ENCODE measurements around the gene KLHL40. TPM values are rescaled to one million over a fixed set of nuclear protein-coding genes. Genes with fewer than 3 reads are reported as not detected.
A peak's percentile ranks its signal among the peaks of the same experiment; 100 is the strongest.

The KLHL40 gene
- not detected for polyA plus RNA-seq (2013, experiment 1 of 2)
- not detected for polyA plus RNA-seq (2013, experiment 2 of 2)

GRCh38 chr3:42685363-42685881, at the start of gene KLHL40:
KLHL40 (plus strand) TSS chr3:42685537; CDS start chr3:42685619, 82 bp downstream.
- Histone ChIP-seq H3K4me1 (ENCODE audit: control insufficient read depth in 2 of 2, insufficient read depth in 1 of 2, low read depth in 1 of 2, low read length in 2 of 2) (peaks cover 0 to 11% of the 10 kb centered on the region in 2 donors), H2BK5ac (ENCODE audit: low read length) (peak within 1 kb of the TSS; percentile 49), H3K27ac (replicated peaks; ENCODE audit: low read length) (no peak within 1 kb of the TSS), H3K27me3 (ENCODE audit: control insufficient read depth in 3 of 3, insufficient read depth in 3 of 3, low read depth in 1 of 3, low read length in 3 of 3) (peaks cover 0 to 7% (median 0%) of the 10 kb centered on the region in 3 experiments), H3K14ac (ENCODE audit: low read length) (peak within 1 kb of the TSS; percentile 96), H2AK5ac (ENCODE audit: low read depth, low read length) (no peak within 1 kb of the TSS), H2BK15ac (ENCODE audit: low read length) (no peak within 1 kb of the TSS), H3K4me2 (ENCODE audit: insufficient read depth, low read length, poor library complexity, severe bottlenecking) (no peak within 1 kb of the TSS), H3K4ac (ENCODE audit: low read length) (peak within 1 kb of the TSS; percentile 38), H4K91ac (ENCODE audit: low read depth, low read length, poor library complexity) (peak within 1 kb of the TSS; percentile 74), H3K79me1 (ENCODE audit: low read depth, low read length) (no peaks in the 10 kb centered on the region), H3K23ac (ENCODE audit: low read depth, low read length, poor library complexity) (peak within 1 kb of the TSS; percentile 77), H3K9me3 (replicated peaks in 1 of 2; ENCODE audit: control insufficient read depth in 2 of 2, insufficient read depth in 1 of 2, low read depth in 1 of 2, low read length in 2 of 2) (no peaks in the 10 kb centered on the region), H3K36me3 (replicated peaks in 1 of 2; ENCODE audit: control insufficient read depth in 2 of 2, insufficient read depth in 2 of 2, low read length in 2 of 2) (no peaks in the 10 kb centered on the region), H2AFZ (ENCODE audit: low read length) (no peak within 1 kb of the TSS), H3K18ac (ENCODE audit: low read length) (peak within 1 kb of the TSS; percentile 53), H4K8ac (ENCODE audit: low read depth, low read length) (no peak within 1 kb of the TSS), H3K9ac (ENCODE audit: low read depth, low read length, poor library complexity) (no peak within 1 kb of the TSS), H2BK12ac (ENCODE audit: low read length) (peak within 1 kb of the TSS; percentile 46), H2BK120ac (ENCODE audit: low read depth, low read length) (peak within 1 kb of the TSS; percentile 7), H3K4me3 (ENCODE audit: low read length in 2 of 2) (peak within 1 kb of the TSS in 1 of 2 donors; percentile 16)
- WGBS, 2 donors (ENCODE audit: extremely low coverage in 2 of 2, insufficient read length in 2 of 2, insufficient replicate concordance in 1 of 2) = no CpG with 5 or more reads among the region's 34 CpGs
- no peak for DNase-seq (ENCODE audit: low spot score)

GRCh38 chr3:42637001-42637400, 48.3 kb upstream of the KLHL40 start:
- Histone ChIP-seq H2AK5ac (ENCODE audit: low read depth, low read length) (no peak overlapping the region), H2BK5ac (ENCODE audit: low read length) (no peak overlapping the region), H2BK15ac (ENCODE audit: low read length) (no peak overlapping the region), H3K18ac (ENCODE audit: low read length) (no peak overlapping the region), H4K8ac (ENCODE audit: low read depth, low read length) (no peak overlapping the region), H3K4me2 (ENCODE audit: insufficient read depth, low read length, poor library complexity, severe bottlenecking) (no peak overlapping the region), H3K27ac (replicated peaks; ENCODE audit: low read length) (no peak overlapping the region), H4K91ac (ENCODE audit: low read depth, low read length, poor library complexity) (no peak overlapping the region), H3K4me3 (ENCODE audit: low read length in 2 of 2) (no peak overlapping the region), H3K27me3 (ENCODE audit: control insufficient read depth in 3 of 3, insufficient read depth in 3 of 3, low read depth in 1 of 3, low read length in 3 of 3) (no peaks in the 10 kb centered on the region), H3K23ac (ENCODE audit: low read depth, low read length, poor library complexity) (no peak overlapping the region), H3K36me3 (replicated peaks in 1 of 2; ENCODE audit: control insufficient read depth in 2 of 2, insufficient read depth in 2 of 2, low read length in 2 of 2) (peaks cover 48 to 99% of the 10 kb centered on the region in 2 donors), H3K4me1 (ENCODE audit: control insufficient read depth in 2 of 2, insufficient read depth in 1 of 2, low read depth in 1 of 2, low read length in 2 of 2) (no peaks in the 10 kb centered on the region), H3K14ac (ENCODE audit: low read length) (no peak overlapping the region), H2AFZ (ENCODE audit: low read length) (no peak overlapping the region), H2BK120ac (ENCODE audit: low read depth, low read length) (no peak overlapping the region), H3K9ac (ENCODE audit: low read depth, low read length, poor library complexity) (no peak overlapping the region), H2BK12ac (ENCODE audit: low read length) (no peak overlapping the region), H3K79me1 (ENCODE audit: low read depth, low read length) (peaks cover 4% of the 10 kb centered on the region), H3K4ac (ENCODE audit: low read length) (no peak overlapping the region), H3K9me3 (replicated peaks in 1 of 2; ENCODE audit: control insufficient read depth in 2 of 2, insufficient read depth in 1 of 2, low read depth in 1 of 2, low read length in 2 of 2) (no peaks in the 10 kb centered on the region)
- WGBS, 2 donors (ENCODE audit: extremely low coverage in 2 of 2, insufficient read length in 2 of 2, insufficient replicate concordance in 1 of 2) = no CpG with 5 or more reads among the region's 6 CpGs
- DNase-seq (ENCODE audit: low spot score) = no peak

GRCh38 chr3:42638339-42638842, 46.9 kb upstream of the KLHL40 start:
- H3K14ac ChIP-seq (ENCODE audit: low read length) = no peak overlapping the region
- H3K4me3 ChIP-seq (ENCODE audit: low read length in 2 of 2) = no peak overlapping the region
- H2AK5ac ChIP-seq (ENCODE audit: low read depth, low read length) = no peak overlapping the region
- no peak for DNase-seq (ENCODE audit: low spot score)
- H3K23ac ChIP-seq (ENCODE audit: low read depth, low read length, poor library complexity) = no peak overlapping the region
- no peak overlapping the region for H3K4me2 ChIP-seq (ENCODE audit: insufficient read depth, low read length, poor library complexity, severe bottlenecking)
- H3K27ac ChIP-seq (replicated peaks; ENCODE audit: low read length) = no peak overlapping the region
- no peak overlapping the region for H4K91ac ChIP-seq (ENCODE audit: low read depth, low read length, poor library complexity)
- no peak overlapping the region for H3K18ac ChIP-seq (ENCODE audit: low read length)
- H2BK15ac ChIP-seq (ENCODE audit: low read length) = no peak overlapping the region
- no peak overlapping the region for H4K8ac ChIP-seq (ENCODE audit: low read depth, low read length)
- H3K79me1 ChIP-seq (ENCODE audit: low read depth, low read length) = peaks cover 4% of the 10 kb centered on the region
- H3K9ac ChIP-seq (ENCODE audit: low read depth, low read length, poor library complexity) = no peak overlapping the region
- peaks cover 51 to 99% of the 10 kb centered on the region in 2 donors for H3K36me3 ChIP-seq (replicated peaks in 1 of 2; ENCODE audit: control insufficient read depth in 2 of 2, insufficient read depth in 2 of 2, low read length in 2 of 2)
- no peak overlapping the region for H2BK120ac ChIP-seq (ENCODE audit: low read depth, low read length)
- no peaks in the 10 kb centered on the region for H3K27me3 ChIP-seq (ENCODE audit: control insufficient read depth in 3 of 3, insufficient read depth in 3 of 3, low read depth in 1 of 3, low read length in 3 of 3)
- H2BK5ac ChIP-seq (ENCODE audit: low read length) = no peak overlapping the region
- H3K9me3 ChIP-seq (replicated peaks in 1 of 2; ENCODE audit: control insufficient read depth in 2 of 2, insufficient read depth in 1 of 2, low read depth in 1 of 2, low read length in 2 of 2) = no peaks in the 10 kb centered on the region
- no peak overlapping the region for H2AFZ ChIP-seq (ENCODE audit: low read length)
- no CpG with 5 or more reads among the region's 6 CpGs for WGBS, 2 donors (ENCODE audit: extremely low coverage in 2 of 2, insufficient read length in 2 of 2, insufficient replicate concordance in 1 of 2)
- H2BK12ac ChIP-seq (ENCODE audit: low read length) = no peak overlapping the region
- H3K4me1 ChIP-seq (ENCODE audit: control insufficient read depth in 2 of 2, insufficient read depth in 1 of 2, low read depth in 1 of 2, low read length in 2 of 2) = no peaks in the 10 kb centered on the region
- H3K4ac ChIP-seq (ENCODE audit: low read length) = no peak overlapping the region

GRCh38 chr3:42639192-42639591, 46.1 kb upstream of the KLHL40 start:
- Histone ChIP-seq H3K4me1 (ENCODE audit: control insufficient read depth in 2 of 2, insufficient read depth in 1 of 2, low read depth in 1 of 2, low read length in 2 of 2) (no peaks in the 10 kb centered on the region), H3K4ac (ENCODE audit: low read length) (no peak overlapping the region), H3K9me3 (replicated peaks in 1 of 2; ENCODE audit: control insufficient read depth in 2 of 2, insufficient read depth in 1 of 2, low read depth in 1 of 2, low read length in 2 of 2) (no peaks in the 10 kb centered on the region), H2BK12ac (ENCODE audit: low read length) (no peak overlapping the region), H3K18ac (ENCODE audit: low read length) (no peak overlapping the region), H3K9ac (ENCODE audit: low read depth, low read length, poor library complexity) (no peak overlapping the region), H4K8ac (ENCODE audit: low read depth, low read length) (no peak overlapping the region), H2BK15ac (ENCODE audit: low read length) (no peak overlapping the region), H2BK120ac (ENCODE audit: low read depth, low read length) (no peak overlapping the region), H3K36me3 (replicated peaks in 1 of 2; ENCODE audit: control insufficient read depth in 2 of 2, insufficient read depth in 2 of 2, low read length in 2 of 2) (peaks cover 50 to 99% of the 10 kb centered on the region in 2 donors), H2AK5ac (ENCODE audit: low read depth, low read length) (no peak overlapping the region), H3K27ac (replicated peaks; ENCODE audit: low read length) (no peak overlapping the region), H2AFZ (ENCODE audit: low read length) (no peak overlapping the region), H3K79me1 (ENCODE audit: low read depth, low read length) (peaks cover 4% of the 10 kb centered on the region), H3K4me3 (ENCODE audit: low read length in 2 of 2) (no peak overlapping the region), H3K4me2 (ENCODE audit: insufficient read depth, low read length, poor library complexity, severe bottlenecking) (no peak overlapping the region), H3K14ac (ENCODE audit: low read length) (no peak overlapping the region), H2BK5ac (ENCODE audit: low read length) (no peak overlapping the region), H4K91ac (ENCODE audit: low read depth, low read length, poor library complexity) (no peak overlapping the region), H3K23ac (ENCODE audit: low read depth, low read length, poor library complexity) (no peak overlapping the region), H3K27me3 (ENCODE audit: control insufficient read depth in 3 of 3, insufficient read depth in 3 of 3, low read depth in 1 of 3, low read length in 3 of 3) (no peaks in the 10 kb centered on the region)
- DNase-seq (ENCODE audit: low spot score) = no peak
- no CpG with 5 or more reads among the region's 6 CpGs for WGBS, 2 donors (ENCODE audit: extremely low coverage in 2 of 2, insufficient read length in 2 of 2, insufficient replicate concordance in 1 of 2)

All from neuronal stem cell (in vitro differentiated cells).